HG03439 (cell line): ENCODE data around the gene APCS.

ENCODE experiments used
- ATAC-seq: cut with Tn5 transposase; IDR thresholded peaks from one replicate; pipeline ENCODE4 v1.9.1; 2021; ENCODE audit warnings: mild to moderate bottlenecking, moderate library complexity; ENCODE audit not compliant: unreplicated experiment

The APCS gene

DNA sequence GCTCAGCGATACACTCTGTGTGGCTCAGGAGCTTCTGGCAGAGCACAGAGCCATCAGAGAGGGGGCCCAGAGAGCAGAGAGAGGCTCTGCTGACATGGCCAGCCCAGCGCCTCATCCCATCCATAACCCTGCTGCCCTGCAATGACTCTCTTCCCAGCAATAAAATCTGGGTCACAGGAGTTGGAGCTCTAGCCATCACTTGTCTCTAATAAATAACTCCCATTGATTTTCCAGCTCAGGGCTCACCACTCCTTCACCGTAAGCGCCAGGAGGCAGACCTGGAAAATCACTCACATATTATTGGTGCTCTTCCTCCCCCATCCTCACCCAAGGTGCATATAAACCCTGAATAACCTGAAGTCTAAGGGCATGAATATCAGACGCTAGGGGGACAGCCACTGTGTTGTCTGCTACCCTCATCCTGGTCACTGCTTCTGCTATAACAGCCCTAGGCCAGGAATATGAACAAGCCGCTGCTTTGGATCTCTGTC is at the start of gene APCS:
APCS (plus strand) TSS at position 366 of the 491 bp plus-strand sequence; CDS start at position 462, 96 bp downstream.
- ATAC-seq: no peak

GRCh38 chr1:159548126-159548525 is 39.5 kb upstream of the APCS start:
- ATAC-seq: no peak

DNA sequence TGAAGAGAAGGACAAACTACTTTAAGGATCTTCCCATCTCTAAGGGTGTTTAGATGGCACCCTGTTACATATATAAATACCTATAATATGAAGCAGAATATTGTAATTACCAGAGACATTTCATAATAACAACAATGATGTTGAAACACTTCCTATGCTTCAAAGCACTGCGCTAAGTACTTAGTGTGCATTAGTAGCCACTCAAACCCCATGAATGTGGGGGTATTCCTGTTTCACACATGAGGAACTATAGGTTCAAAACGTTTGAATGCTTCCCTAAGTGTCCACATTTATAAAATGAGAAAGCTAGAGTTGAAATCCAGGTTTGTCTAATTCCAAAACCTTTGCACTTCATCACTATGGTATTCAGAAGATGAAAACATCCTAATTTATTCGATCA is 33.4 kb upstream of the APCS start:
- no peak for ATAC-seq

DNA sequence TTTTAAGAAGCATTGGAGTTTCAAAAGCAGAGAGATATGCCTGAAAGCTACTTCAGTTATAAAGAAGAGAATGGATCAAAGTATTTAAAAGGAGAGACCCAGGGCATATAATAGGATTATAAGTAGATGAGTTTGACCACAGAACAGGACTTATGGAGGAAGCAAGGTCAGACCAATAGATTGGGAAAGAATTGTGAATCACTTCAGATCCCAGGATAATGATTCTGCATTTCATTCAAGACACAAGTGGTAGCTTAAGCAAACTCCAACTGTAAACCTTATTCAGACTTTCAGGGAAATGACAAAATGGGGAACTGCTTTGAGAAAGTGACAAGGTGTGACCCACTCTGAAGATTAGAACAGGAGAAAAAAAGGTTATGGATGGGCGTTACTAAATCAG is 32.9 kb upstream of the APCS start:
- no peak for ATAC-seq

DNA sequence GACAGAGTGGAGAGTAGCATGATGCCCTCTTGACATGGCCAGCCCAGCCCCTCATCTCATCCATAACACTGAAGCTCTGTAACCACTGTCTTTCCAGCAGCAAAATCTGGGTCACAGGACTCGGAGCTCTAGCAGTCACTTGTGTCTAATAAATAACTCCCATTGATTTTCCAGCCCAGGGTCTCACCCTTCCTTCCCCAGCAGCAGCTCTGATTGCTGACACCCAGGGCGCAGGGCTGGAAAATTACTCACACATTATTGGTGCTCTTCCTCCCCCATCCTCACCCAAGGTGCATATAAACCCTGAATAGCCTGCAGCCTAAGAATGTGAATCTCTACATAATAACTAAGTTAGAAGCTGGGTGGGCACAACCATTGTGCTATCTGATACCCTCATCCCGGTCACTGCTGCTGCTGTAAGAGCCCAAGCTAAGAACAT is 30.7 kb upstream of the APCS start:
- no peak for ATAC-seq

DNA sequence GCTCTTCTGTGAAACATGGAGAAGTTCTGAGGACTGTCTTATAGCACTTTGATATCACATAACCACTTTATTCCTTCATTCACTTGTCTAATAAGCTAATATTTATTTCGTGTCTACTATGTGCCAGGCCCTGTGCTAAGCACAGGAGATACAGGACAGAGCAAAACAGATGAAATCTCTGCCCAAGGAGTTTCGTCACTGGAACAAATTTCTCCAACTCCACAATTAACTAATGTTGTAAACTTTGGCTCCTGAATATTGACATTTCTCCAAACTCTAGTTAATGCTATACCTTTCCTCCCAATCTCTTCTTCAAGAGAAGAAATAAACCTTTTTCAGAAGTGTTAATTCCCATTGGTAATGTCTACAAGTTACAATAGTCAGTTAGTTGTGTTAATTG is 27.0 kb upstream of the APCS start:
- no peak for ATAC-seq

DNA sequence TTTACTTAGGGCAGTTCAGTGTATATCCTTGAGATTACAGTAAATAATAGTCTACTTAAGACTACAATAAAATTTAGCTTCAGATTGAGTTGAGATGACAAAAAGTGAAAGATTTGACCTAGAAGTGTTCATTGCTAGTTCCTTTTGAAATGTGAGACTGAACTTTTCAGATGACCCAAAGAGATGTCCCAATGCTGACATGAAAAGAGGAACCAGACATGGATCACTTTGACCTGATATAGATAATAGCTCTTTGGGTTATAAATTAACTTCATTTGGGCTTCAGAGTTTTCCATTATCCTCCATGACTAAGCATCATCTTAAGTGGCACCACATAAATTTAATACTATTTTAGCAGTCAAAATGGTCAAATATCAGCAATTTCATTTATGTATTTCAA is 26.1 kb upstream of the APCS start:
- no peak for ATAC-seq

- ATAC-seq: no peak
These were observed 24.9 kb upstream of the APCS start for GRCh38 chr1:159562680-159563079.

DNA sequence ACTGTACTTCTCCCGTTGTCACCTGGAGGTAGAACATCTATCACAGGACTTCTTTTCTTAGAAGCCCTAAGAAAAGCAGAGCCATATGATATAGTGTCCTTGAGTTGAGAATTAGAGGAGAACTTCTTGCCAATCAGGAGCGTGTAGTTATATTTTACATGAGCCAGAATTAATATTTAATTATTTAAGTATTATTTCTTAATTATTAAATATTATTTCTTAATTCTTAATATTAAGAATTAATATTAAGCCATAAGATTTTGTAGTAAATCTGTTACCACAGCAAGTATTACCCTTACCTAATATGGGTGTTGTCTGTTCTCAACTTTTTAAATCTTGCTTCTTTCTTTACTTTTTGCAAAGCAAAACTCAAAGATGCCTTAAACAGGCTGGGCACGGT is 10.2 kb upstream of the APCS start:
- ATAC-seq: no peak

GRCh38 chr1:159580340-159580739 is 7.3 kb upstream of the APCS start:
- no peak for ATAC-seq

DNA sequence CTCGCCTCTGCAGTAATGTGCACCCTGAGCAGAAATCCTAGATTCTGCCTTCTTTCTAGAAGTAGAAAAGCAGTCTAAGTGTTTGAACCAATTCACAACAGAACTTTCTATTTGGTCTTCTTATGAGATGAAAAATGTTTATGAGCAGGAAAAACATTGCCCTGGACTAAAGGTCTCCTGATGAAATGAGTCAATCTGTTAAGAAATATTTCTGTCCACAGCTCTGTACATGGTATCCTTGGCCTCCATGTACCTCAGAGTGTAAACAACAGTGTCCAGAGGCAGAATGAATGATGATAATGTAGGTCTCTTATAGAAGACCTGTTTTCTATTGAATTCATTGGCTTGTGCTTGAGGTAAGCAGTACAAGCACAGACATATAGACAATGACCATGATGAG is 6.2 kb upstream of the APCS start:
- ATAC-seq: no peak

DNA sequence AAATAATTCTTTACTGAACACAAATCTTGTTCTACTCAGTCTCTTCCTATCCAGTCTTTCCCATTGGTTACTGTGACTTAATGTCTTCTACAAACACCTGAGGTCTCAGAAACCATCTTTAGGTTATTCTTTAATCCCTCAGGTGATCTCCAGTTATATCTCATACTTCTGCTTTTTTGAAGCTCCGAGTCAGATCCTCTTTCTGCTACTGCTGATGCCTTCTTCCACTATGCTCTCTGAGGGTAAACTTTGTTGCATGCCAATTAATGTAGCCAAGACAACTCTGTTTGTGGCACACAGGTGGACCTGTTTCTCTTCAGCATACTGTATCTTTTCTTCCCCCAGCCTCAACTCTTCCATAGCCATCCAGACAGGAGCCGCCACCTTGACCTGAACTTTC is 3.1 kb upstream of the APCS start:
- ATAC-seq: no peak

DNA sequence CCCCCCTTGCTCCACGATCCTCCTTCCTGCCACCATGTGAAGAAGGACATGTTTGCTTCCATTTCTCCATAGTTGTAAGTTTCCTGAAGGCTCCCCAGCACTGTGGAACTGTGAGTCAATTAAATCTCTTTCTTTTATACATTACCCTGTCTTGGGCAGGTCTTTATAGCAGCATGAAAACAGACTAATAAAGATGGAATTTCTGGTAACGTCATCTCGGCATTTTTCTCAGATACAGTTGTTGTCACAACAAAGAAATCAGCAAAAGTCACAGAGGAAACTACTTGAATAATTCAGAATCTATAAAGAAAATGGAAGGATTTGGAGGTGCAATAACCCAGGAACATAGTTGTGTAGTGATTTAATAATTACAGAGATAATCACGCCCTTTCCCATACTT is 4.4 kb downstream of the APCS start:
- ATAC-seq: no peak

- no peak for ATAC-seq
These were observed 7.2 kb downstream of the APCS start for GRCh38 chr1:159594625-159595405.

DNA sequence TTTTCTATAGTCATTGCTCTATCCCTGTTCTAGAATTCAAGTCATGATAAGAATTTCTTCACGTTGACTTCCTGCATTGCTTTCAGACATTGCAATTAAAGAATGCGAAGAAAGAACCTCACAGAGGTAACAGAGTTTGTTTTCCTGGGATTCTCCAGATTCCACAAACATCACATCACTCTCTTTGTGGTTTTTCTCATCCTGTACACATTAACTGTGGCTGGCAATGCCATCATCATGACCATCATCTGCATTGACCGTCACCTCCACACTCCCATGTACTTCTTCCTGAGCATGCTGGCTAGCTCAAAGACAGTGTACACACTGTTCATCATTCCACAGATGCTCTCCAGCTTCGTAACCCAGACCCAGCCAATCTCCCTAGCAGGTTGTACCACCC is 10.6 kb downstream of the APCS start:
- no peak for ATAC-seq

GRCh38 chr1:159600894-159601293 is 13.3 kb downstream of the APCS start:
- ATAC-seq: no peak

- ATAC-seq: no peak
These were observed 14.9 kb downstream of the APCS start for GRCh38 chr1:159602501-159602999.

DNA sequence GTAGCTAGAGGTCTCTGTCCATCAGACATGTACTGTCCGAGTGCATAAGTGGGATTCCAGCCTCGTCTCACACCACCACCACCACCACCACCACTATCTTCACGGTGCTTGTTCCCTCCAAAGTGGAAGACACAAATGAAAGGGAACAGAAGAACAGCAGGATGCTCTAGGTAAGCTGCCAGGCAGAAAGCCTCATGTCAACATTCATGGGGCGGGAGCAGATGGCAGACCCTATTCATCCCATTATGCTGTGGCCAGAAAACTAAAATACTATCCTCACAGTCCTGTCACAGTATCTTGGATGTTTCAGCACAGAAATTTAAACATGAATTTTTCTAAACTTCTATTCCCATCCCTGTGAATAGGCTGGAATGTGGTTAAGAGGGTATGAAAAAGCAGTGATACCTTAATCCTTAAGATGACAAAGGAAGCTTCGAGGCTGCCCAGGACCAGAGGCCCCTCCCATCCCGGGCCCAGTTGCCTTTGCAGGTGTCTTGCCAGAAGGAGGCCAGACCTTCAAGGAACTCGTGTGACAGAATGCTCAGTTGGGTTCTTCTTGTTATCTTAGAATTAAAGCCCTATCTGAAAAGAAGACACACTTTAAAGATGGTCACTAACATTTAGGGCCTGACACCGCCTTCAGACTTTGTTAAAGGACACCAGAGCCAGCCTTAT is 24.7 kb downstream of the APCS start:
- ATAC-seq: no peak

- ATAC-seq: no peak
These were observed 45.3 kb downstream of the APCS start for GRCh38 chr1:159632922-159633321.
